Smooth muscle cell (in vitro differentiated cells): Measurements from ENCODE around the gene FARSA. TPM values are rescaled to one million over a fixed set of nuclear protein-coding genes. Genes with fewer than 3 reads are reported as not detected.
"Not testable (repeated sequence)": the region's sequence is repeated elsewhere in the genome, so short reads cannot be mapped to it uniquely, and the experiment has no call there.

Experiments used
- DNase-seq: peaks from one replicate; lab custom pipeline; 2025; ENCODE audit not compliant: unreplicated experiment; lab: John Stamatoyannopoulos, UW
- H2AFZ ChIP-seq: fragments of 200-600 bp; sonication (generic); 2 replicates; pipeline ENCODE4 v1.6.0; 2016; ENCODE audit warnings: antibody characterized with exemption, low read depth, mild to moderate bottlenecking
- H3F3A ChIP-seq: fragments of 200-600 bp; sonication (generic); 2 replicates; pipeline ENCODE4 v1.6.0; 2017; ENCODE audit warnings: antibody characterized with exemption, low read depth
- H3K27ac ChIP-seq: fragments of 200-600 bp; sonication (generic); 2 replicates; pipeline ENCODE4 v1.5.1; 2016; ENCODE audit warnings: low read depth, mild to moderate bottlenecking
- H3K27me3 ChIP-seq: fragments of 200-600 bp; sonication (generic); 2 replicates; pipeline ENCODE4 v1.6.1; 2016; ENCODE audit warnings: low read depth, mild to moderate bottlenecking
- H3K36me3 ChIP-seq: fragments of 200-600 bp; sonication (generic); 2 replicates; pipeline ENCODE4 v1.5.1; 2016; ENCODE audit warnings: low read depth
- H3K4me1 ChIP-seq: fragments of 200-600 bp; sonication (generic); 2 replicates; pipeline ENCODE4 v1.5.1; 2016; ENCODE audit warnings: low read depth
- H3K4me2 ChIP-seq: fragments of 200-600 bp; sonication (generic); 2 replicates; pipeline ENCODE4 v1.6.0; 2016; ENCODE audit warnings: mild to moderate bottlenecking
- H3K4me3 ChIP-seq: fragments of 200-600 bp; sonication (generic); 2 replicates; pipeline ENCODE4 v1.5.1; 2016; ENCODE audit warnings: mild to moderate bottlenecking
- H3K79me2 ChIP-seq: fragments of 200-600 bp; sonication (generic); 2 replicates; pipeline ENCODE4 v1.6.0; 2016; ENCODE audit warnings: low read depth, mild to moderate bottlenecking
- H3K9ac ChIP-seq: fragments of 200-600 bp; sonication (generic); 2 replicates; pipeline ENCODE4 v1.6.0; 2016; ENCODE audit warnings: low read depth
- H3K9me3 ChIP-seq: fragments of 200-600 bp; sonication (generic); replicated peaks from 2 replicates; pipeline ENCODE4 v1.5.1; 2016; ENCODE audit warnings: low read depth
- H4K20me1 ChIP-seq: fragments of 200-600 bp; sonication (generic); 2 replicates; pipeline ENCODE4 v1.6.0; 2016; ENCODE audit warnings: low read depth
- WGBS: methylation state at CpG from one replicate; pipeline ENCODE4 v1.1.7; 2016; ENCODE audit warnings: low lambda C conversion rate; 5-methylcytosine and 5-hydroxymethylcytosine counted together
- polyA plus RNA-seq: library from polyadenylated mRNA; unstranded; fragments of >200 nt; fragmentation: Nextera tagmentation; extraction: Ambion mirVana; gene quantifications from 2 replicates; pipeline ENCODE4 v1.2.1, GENCODE V29; 2016
- total RNA-seq: library from RNA; depleted of rRNA; stranded (reverse); fragments of >200 nt; gene quantifications from 2 replicates; pipeline ENCODE4 v1.2.3, GENCODE V29; 2014
- TF ChIP-seq, protein P1 (sequence below): fragments of 200-600 bp; sonication (generic); IDR thresholded peaks from 2 replicates; pipeline ENCODE4 v1.5.1; 2017; ENCODE audit warnings: borderline replicate concordance, mild to moderate bottlenecking, antibody characterized with exemption; ENCODE audit not compliant: insufficient read depth, poor library complexity, severe bottlenecking

FARSA gene
- total and polyA plus RNA-seq, 2 experiments from 2014 or later = 46.1 to 86.9 TPM

DNA sequence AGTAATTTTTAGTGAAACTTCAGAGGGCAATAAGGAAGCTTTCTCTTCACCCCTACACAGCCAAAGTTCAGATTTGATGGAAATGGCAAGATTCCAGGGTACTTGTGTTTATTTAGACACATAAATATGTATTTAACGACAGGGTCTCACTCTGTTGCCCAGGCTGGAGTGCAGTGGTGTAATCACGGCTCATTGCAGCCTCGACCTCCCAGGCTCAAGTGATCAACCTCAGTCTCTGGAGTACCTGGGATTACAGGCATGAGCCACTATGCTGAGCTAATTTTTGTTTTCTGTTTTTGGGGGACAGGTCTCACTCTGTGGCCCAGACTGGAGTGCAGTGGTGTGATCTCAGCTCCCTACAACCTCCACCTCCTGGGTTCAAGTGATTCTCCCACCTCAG lies 12.5 kb downstream of the FARSA start:
- Histone ChIP-seq H3K27me3 (no peaks in the 10 kb centered on the region), H2AFZ (no peak overlapping the region), H4K20me1 (no peaks in the 10 kb centered on the region), H3K4me1 (no peaks in the 10 kb centered on the region), H3F3A (peaks cover 3% of the 10 kb centered on the region), H3K9ac (no peak overlapping the region), H3K4me2 (no peak overlapping the region), H3K36me3 (no peaks in the 10 kb centered on the region), H3K27ac (no peak overlapping the region), H3K4me3 (no peak overlapping the region), H3K79me2 (no peaks in the 10 kb centered on the region), H3K9me3 (no peaks in the 10 kb centered on the region)
- WGBS = 94% methylated on average over 3 of the region's 3 CpGs
- DNase-seq = no peak
- TF ChIP-seq, protein P1, sequence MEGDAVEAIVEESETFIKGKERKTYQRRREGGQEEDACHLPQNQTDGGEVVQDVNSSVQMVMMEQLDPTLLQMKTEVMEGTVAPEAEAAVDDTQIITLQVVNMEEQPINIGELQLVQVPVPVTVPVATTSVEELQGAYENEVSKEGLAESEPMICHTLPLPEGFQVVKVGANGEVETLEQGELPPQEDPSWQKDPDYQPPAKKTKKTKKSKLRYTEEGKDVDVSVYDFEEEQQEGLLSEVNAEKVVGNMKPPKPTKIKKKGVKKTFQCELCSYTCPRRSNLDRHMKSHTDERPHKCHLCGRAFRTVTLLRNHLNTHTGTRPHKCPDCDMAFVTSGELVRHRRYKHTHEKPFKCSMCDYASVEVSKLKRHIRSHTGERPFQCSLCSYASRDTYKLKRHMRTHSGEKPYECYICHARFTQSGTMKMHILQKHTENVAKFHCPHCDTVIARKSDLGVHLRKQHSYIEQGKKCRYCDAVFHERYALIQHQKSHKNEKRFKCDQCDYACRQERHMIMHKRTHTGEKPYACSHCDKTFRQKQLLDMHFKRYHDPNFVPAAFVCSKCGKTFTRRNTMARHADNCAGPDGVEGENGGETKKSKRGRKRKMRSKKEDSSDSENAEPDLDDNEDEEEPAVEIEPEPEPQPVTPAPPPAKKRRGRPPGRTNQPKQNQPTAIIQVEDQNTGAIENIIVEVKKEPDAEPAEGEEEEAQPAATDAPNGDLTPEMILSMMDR = no peak

DNA sequence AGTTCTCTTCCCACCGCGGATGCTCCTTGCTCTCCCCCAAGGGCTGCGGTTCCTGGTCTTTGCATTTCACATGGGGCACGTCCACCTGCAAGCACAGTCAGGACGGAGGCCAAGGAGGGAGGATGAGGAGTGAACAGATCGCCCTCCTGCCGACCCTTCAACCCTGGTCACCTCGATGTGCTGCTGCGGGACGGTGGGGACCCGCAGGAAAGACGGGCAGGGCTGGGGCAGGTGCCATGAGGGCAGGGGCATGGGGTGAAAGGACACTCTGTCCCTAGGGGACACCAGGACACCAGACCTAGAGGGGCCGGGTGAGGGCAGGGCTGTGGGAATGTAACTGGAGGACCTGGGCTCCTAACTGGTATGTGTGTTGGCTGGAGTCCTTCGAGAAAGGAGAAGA lies 15.3 kb downstream of the FARSA start:
- TF ChIP-seq, protein P1 = no peak
- peaks cover 3% of the 10 kb centered on the region for H3F3A ChIP-seq
- no peak overlapping the region for H3K4me3 ChIP-seq
- DNase-seq = no peak
- no peak overlapping the region for H3K27ac ChIP-seq
- H3K9me3 ChIP-seq = no peaks in the 10 kb centered on the region
- no peaks in the 10 kb centered on the region for H3K79me2 ChIP-seq
- no peaks in the 10 kb centered on the region for H3K36me3 ChIP-seq
- H3K4me1 ChIP-seq = peaks cover 7% of the 10 kb centered on the region
- no peak overlapping the region for H3K9ac ChIP-seq
- no peak overlapping the region for H2AFZ ChIP-seq
- no peaks in the 10 kb centered on the region for H4K20me1 ChIP-seq
- WGBS = 92% methylated on average over 14 of the region's 14 CpGs
- no peaks in the 10 kb centered on the region for H3K27me3 ChIP-seq
- H3K4me2 ChIP-seq = no peak overlapping the region

DNA sequence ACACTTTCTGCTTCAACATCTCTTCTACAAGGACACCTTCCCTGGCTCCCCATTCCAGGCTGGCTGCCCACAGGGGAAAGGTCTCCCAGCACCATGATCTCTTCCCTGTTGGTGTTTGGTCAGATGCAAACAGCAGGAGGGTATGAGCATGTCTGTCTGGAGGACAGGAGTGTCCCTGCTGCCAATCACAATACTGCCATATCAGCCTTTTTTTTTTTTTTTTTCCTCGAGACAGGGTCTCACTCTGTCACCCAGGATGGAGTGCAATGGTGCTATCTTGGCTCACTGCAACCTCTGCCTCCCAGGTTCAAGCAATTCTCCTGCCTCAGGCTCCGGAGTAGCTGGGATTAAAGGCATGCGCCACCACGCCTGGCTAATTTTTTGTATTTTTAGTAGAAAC lies 17.7 kb downstream of the FARSA start:
- not testable (repeated sequence) for H4K20me1 ChIP-seq, H3K9ac ChIP-seq, H3K4me2 ChIP-seq, H3K4me3 ChIP-seq, H2AFZ ChIP-seq, H3F3A ChIP-seq, H3K27me3 ChIP-seq, DNase-seq, H3K27ac ChIP-seq, H3K36me3 ChIP-seq, H3K79me2 ChIP-seq, H3K9me3 ChIP-seq
- WGBS = 84% methylated on average over 4 of the region's 4 CpGs
- H3K4me1 ChIP-seq = peaks cover 19% of the 10 kb centered on the region

DNA sequence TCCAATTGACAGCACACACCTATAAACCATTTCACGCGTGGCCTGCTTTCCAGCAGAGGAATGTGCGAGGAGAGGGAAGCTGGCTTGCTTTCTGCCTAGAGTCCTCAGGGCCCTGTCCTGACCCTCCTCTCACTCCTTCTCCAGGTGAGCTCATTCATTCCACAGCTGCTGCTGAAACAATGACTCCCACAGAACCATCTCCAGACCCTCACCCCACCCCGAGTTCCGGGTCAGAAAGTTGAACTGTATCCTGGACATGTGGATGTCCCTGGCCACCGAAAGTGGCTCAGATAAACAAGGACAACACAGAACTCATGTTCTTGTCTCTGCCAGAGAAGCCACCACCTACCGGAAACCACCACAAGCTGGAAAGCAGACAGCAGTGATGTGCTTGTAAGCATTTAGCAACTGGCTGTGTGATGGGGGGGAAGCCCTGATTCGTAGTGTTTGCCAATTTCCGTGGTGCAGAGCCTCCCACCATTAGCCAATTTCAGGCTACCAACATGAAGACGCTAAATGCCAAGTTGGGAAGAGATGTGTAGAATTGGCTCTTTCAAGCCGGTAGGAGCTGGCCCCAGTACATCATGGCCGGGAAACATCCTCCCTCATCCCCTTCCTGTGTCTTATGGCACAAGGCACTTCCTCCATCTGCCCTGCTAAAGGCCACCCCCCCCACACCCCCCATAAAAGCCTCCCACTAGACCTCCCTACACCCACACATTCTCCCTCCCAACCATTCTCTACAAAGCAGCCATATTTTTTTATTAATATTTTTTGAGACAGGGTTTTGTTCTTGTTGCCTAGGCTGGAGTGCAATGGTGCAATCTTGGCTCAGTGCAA lies 19.4 kb downstream of the FARSA start:
- WGBS = 88% methylated on average over 12 of the region's 12 CpGs
- H3K79me2 ChIP-seq = no peaks in the 10 kb centered on the region
- H3K4me1 ChIP-seq = peaks cover 19% of the 10 kb centered on the region
- H3K4me3 ChIP-seq = no peak overlapping the region
- DNase-seq = no peak
- TF ChIP-seq, protein P1 = no peak
- no peak overlapping the region for H2AFZ ChIP-seq
- no peaks in the 10 kb centered on the region for H3K27me3 ChIP-seq
- no peaks in the 10 kb centered on the region for H3K9me3 ChIP-seq
- H3K4me2 ChIP-seq = no peak overlapping the region
- H3F3A ChIP-seq = no peaks in the 10 kb centered on the region
- H3K9ac ChIP-seq = no peak overlapping the region
- no peaks in the 10 kb centered on the region for H4K20me1 ChIP-seq
- no peaks in the 10 kb centered on the region for H3K36me3 ChIP-seq
- no peak overlapping the region for H3K27ac ChIP-seq
